ENCODE measurements around the gene VRK1.
"Not testable (repeated sequence)": the region's sequence is repeated elsewhere in the genome, so short reads cannot be mapped to it uniquely, and the experiment has no call there.

VRK1 gene

DNA sequence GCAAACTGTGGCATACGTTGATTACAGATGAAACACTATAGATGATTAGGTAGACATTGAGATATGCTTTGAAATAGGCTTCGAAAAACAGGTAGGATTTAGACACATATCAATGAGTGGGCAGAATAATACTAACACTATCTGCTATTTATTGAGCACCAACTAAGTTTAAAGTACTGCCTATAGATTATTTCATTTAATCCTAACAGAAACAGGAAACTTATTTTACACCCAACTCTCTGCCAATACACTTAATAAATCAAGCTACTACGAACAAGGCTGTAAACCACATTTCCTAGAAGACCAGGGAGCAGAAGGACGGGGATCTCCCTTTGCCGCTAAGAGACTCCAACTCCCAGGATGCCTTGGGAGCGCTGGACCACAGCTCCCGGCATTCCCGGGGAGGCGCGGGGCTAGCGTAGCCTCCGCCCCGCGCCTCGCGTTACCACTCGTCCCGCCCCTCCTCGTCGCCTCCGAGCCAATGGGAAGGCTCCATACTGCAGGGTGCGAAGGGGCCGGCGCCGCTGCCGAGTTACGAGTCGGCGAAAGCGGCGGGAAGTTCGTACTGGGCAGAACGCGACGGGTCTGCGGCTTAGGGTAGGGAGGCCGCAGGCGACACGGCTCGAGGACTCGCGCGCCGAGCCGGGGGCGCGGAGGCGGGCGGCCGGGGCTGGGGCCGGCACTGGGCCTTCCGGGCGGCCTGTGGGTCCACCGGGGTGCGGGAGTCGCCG lies at the start of gene VRK1:
VRK1 (plus strand) TSS at position 532 of the 731 bp plus-strand sequence. CDS start 36,090 bp downstream, outside the sequence.
- DNase-seq = peak; percentile 89

DNA sequence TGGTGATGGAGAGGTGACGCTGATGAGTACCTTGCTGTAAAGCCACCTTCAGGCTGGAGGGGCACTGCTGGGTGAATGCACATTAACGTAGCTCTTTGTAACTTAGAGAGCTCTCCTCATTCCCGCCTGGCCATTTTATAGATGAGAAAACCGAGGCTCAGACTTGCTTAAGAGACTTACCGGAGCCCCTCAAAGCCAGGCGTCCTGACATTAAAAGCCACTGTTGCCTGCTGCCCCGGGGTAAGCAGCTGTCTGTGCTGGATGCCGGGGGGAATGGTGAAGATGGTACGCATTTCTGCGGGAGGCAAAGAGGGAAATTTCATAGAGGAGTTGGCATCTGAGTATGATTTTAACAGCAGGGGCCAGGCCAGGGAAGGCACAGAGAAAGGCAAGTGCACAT lies 49.6 kb upstream of the VRK1 start:
- DNase-seq = no peak

GRCh38 chr14:96748362-96748761 lies 48.8 kb upstream of the VRK1 start:
- no peak for DNase-seq

- no peak for DNase-seq
Observed at GRCh38 chr14:96751505-96751904, 45.7 kb upstream of the VRK1 start.

DNA sequence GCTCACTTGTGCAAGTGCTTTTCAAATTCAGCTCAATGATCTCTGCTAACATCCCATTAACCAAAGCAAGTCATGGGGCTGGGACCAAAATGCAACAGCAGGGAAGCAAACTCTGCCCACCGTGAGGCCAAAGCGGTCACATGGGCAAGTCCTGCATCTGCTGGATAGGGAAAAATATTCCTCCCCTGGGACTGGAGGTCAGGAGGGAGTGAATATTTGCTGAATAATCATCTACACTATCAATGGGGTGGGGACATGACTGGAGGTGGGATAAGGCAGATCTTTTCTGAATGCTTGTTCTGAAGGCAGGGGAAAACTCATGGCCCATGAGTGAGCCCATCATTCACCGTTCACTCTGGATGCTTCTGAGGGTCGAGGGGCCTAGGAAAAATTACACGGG lies 45.1 kb upstream of the VRK1 start:
- DNase-seq = no peak

GRCh38 chr14:96752594-96752993 lies 44.6 kb upstream of the VRK1 start:
- no peak for DNase-seq

GRCh38 chr14:96754162-96754844 lies 42.9 kb upstream of the VRK1 start:
- DNase-seq = no peak

GRCh38 chr14:96754845-96755184 lies 42.4 kb upstream of the VRK1 start:
- DNase-seq = no peak

DNA sequence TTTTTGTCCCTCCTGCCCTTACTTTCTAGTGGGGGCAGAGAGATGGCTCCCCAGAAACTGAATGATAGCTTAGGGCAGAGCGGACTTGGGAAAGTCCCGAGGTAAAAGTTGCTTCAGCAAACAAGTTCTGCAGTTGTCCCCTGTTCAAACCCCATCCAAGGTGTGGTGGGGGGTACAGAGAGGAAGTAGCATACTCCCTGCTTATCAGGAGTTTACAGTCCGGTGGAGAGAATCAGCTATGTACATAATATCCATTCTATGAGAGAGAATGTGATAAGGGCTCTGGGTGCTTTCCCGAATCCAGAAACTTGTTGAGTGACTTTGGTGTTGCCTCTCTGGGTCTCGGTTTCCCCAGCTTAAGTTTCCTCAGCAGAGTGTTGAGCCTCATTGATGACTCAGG lies 40.4 kb upstream of the VRK1 start:
- no peak for DNase-seq

GRCh38 chr14:96757456-96757855 lies 39.7 kb upstream of the VRK1 start:
- DNase-seq = no peak

DNA sequence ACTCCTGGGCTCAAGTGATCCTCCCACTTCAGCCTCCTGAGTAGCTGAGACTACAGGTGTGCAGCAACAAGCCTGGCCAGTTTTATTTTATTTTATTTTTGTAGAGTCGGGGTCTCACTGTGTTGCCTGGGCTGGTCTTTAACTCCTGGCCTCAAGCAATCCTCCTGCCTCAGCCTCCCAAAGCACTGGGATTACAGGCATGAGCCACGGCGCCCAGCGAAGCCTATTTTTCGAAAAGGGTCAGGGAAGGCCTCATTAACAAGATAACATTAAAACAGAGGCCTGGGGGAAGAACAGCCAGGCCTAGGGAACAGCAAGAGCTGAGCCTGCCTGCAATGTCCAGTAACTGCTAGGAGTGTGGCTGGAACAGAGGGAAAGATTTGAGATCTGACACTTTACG lies 36.1 kb upstream of the VRK1 start:
- no peak for DNase-seq

DNA sequence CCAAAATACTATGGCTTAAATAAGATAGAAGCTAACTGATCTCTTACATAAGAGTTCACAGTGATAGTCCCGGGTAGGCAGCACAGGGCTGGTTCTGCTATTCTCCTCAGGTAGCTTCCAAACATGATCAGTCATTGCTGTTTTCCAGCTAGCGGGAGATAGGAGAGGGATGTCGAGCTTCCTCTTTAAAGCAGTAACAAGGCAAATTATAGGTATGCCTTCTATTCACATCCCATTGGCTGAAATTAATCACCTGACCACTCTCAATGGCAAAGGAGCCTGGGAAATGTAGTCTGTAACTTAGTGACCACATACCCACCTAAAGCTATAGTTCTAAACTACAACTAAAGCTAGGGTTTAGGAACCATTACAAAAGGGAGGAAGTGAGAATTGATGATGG lies 34.5 kb upstream of the VRK1 start:
- peak; percentile 74 for DNase-seq

DNA sequence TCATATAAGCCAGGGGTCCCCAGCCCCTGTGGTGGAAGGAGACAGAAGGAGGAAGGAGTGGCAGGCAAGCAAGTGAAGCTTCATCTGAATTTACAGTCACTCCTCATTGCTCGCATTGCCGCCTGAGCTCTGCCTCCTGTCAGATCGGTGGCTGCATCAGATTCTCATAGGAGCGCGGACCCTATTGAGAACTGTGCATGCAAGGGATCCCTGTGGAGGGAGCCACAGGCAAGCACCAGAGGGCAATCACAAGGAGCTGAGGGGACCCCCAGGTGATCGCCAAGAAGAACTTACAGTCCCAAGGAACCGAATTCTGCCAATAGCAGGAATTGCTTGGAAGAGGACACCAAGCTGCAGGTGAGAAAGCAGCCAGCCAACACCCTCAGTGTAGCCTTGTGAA lies 33.2 kb upstream of the VRK1 start:
- DNase-seq = no peak

DNA sequence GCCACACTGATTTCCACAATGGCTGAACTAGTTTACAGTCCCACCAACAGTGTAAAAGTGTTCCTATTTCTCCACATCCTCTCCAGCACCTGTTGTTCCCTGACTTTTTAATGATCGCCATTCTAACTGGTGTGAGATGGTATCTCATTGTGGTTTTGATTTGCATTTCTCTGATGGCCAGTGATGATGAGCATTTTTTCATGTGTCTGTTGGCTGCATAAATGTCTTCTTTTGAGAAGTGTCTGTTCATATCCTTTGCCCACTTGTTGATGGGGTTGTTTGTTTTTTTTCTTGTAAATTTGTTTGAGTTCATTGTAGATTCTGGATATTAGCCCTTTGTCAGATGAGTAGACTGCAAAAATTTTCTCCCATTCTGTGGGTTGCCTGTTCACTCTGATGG lies 32.0 kb upstream of the VRK1 start:
- not testable (repeated sequence) for DNase-seq

DNA sequence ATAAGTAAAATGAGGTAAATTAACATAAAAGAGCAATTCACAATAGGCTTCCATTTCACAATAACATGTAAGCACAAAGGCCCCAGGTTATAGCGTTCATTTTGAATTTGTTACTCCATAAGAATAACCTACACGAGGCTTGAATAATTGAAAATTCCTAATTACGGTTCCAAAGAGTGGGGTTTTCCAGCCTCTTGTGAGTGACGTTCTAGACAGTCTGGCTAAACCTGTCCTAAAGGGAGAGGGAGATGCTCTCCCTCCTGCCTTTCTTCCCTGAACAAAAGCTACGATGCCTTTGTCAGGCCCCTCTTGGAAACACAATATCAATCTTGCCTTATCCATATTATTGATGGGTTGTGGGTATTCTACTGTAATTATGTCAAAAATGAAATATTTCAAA lies 24.3 kb upstream of the VRK1 start:
- DNase-seq = no peak

DNA sequence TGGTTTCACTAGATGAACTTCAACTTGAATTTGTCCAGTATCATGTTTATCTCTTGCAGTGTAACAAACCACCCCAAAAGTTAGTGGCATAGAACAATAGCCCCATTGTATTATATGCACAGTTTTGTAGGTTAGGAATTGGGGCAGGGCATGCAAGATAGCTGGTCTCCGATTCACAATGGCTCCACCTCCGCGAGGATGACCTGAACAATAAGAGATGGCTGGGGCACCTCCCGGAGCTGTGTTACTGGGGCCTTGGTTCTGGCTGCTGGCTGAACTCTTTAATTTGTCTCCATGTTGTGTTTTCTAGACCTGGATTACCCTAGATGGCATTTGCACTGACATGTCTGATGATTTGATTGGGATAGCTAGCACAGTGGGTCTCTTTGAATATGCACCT lies 20.4 kb upstream of the VRK1 start:
- no peak for DNase-seq

- DNase-seq = no peak
Observed at GRCh38 chr14:96780500-96780899, 16.7 kb upstream of the VRK1 start.

GRCh38 chr14:96781371-96781770 lies 15.8 kb upstream of the VRK1 start:
- DNase-seq = no peak

DNA sequence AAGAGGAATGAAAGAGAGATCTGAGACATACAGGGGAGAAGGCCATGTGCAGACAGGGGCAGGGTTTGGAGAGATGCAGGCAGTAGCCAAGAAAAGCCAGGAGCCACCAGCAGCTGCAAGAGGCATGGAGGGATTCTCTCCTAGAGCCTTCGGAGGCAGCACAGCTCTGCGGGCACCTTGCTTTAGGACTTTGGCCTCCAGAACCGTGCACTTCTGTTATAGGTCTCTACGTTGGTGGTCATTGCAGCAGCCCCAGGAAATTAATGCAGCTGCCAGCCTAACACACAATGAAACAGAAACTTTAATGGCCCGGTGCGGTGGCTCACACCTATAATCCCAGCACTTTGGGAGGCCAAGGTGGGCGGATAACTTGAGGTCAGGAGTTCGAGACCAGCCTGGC lies 14.7 kb upstream of the VRK1 start:
- DNase-seq = no peak

DNA sequence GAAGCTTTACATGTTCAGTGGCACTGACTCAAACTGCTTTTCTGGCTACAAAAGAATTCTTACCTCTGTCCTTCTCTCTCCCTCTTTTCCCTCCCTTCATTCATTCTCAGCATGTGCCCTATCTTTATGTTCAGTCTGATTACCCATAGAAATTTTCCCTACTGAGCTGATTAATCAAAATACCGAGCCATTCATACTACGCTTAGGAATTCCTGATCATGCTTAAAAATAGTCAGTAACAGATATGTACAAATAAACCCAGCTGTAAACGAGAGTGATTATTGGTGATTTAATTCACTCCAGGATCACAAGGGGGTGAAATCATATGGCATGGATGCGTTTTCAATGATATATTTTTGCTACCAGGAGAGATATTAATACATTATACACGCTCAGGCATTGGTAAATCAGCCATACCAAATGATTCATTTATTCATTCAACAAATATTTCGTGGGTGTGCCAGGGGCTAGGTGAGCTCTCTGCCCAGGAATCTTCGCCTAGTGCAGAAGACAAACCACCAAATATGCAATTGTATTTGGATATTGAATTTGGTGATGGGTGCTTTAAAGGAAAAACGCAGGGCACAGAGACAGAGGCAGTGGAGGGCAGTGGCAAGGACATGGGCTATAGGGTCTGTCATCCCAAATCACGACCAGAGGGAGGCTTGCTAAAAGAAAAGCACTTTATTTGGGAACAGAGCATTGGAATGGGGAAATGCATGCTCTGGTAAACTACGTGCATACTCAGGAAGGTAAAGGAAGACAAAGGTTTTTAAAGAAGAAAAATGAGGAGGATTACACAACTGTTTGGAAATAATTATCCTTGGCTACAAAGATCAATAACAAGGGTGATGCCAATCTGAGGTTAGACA lies 13.9 kb upstream of the VRK1 start:
- DNase-seq = no peak

GRCh38 chr14:96783915-96784224 lies 13.3 kb upstream of the VRK1 start:
- DNase-seq = no peak

GRCh38 chr14:96790186-96790585 lies 7.0 kb upstream of the VRK1 start:
- DNase-seq = no peak

GRCh38 chr14:96790706-96791105 lies 6.5 kb upstream of the VRK1 start:
- no peak for DNase-seq

GRCh38 chr14:96792003-96792402 lies 5.2 kb upstream of the VRK1 start:
- DNase-seq = no peak
